DOHH2 (cell line): ENCODE data around the gene OR5I1.

Source experiments
- EZH2phosphoT487 ChIP-seq: fragments of 200-600 bp; sonication (generic); IDR thresholded peaks from 2 replicates; pipeline ENCODE4 v1.6.1; 2017; ENCODE audit warnings: borderline replicate concordance, mild to moderate bottlenecking, antibody characterized with exemption, low read length, moderate library complexity, mixed read lengths
- TF ChIP-seq, protein P1 (sequence below): fragments of 200-600 bp; sonication (generic); IDR thresholded peaks from one replicate; pipeline ENCODE4 v1.5.1; 2014; ENCODE audit warnings: antibody characterized with exemption, mild to moderate bottlenecking, low read depth, low read length; ENCODE audit not compliant: poor library complexity, severe bottlenecking

DNA sequence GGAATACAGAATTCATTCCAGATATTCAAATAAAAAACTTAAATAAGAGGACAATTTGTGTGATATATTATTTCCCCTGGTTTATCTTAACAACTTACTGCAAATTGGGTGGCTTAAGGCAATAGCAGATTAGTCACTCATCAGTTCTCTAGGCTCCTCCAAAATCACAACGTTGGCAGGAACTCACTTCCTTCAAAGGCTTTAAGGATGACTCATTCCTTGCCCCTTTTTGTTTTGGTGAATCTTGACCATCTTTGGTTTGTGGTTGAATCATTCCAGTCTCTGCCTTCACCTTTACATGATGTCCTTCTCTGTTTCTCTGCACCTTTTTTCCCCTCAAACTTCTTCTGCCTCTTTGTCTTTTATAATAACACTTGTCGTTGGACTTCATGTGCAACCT lies 30.2 kb upstream of the OR5I1 start:
- TF ChIP-seq, protein P1, sequence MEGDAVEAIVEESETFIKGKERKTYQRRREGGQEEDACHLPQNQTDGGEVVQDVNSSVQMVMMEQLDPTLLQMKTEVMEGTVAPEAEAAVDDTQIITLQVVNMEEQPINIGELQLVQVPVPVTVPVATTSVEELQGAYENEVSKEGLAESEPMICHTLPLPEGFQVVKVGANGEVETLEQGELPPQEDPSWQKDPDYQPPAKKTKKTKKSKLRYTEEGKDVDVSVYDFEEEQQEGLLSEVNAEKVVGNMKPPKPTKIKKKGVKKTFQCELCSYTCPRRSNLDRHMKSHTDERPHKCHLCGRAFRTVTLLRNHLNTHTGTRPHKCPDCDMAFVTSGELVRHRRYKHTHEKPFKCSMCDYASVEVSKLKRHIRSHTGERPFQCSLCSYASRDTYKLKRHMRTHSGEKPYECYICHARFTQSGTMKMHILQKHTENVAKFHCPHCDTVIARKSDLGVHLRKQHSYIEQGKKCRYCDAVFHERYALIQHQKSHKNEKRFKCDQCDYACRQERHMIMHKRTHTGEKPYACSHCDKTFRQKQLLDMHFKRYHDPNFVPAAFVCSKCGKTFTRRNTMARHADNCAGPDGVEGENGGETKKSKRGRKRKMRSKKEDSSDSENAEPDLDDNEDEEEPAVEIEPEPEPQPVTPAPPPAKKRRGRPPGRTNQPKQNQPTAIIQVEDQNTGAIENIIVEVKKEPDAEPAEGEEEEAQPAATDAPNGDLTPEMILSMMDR, result no peak
- TF ChIP-seq EZH2phosphoT487, result no peak
